COLO668 (cell line): Measurements from ENCODE around the gene C1orf50.

Experiments used
- DNase-seq: peaks from one replicate; lab custom pipeline; 2025; ENCODE audit not compliant: unreplicated experiment; lab: John Stamatoyannopoulos, UW

The C1orf50 gene

GRCh38 chr1:42758641-42759040 is 8.4 kb upstream of the C1orf50 start:
- DNase-seq, result no peak

DNA sequence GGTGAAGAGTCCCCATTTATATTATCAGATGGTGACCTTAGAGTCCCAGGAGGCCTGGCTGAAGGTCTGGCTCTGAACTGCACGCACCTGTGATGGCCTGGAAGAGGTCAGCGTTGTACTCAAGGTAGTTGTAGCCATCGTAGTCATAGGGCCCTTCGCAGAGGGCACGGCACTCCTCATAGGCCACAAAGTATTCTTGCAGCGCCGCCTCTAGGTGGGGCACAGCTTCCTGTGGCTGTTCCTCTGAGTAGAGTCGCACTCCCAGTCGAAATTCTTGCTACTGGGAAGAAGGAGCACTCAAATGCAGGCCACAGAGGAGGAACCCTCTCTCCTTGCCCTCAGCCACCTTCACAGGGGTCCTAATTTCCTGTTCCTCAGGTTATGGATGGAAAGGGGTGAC is 7.9 kb upstream of the C1orf50 start:
- DNase-seq, result no peak

GRCh38 chr1:42761567-42761966 is 5.5 kb upstream of the C1orf50 start:
- no peak for DNase-seq

DNA sequence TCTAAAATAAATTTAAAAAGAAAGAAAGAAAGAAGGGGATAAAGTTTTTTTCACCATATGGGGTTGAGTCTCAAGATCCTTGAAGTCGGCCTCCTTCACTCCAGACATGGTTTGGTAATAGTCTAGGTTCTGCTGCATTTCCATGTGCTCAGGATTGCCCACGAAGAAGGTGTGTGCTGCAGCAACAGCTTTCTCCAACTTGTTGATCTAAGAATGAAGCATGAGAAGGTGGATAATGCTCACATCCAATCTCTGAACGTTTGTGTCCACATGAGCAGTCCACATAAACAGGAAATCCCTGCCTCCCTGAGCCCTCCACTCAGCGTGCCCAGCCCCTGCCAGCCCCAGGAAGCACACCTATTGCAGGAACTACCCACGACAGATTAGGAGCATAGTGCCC is 4.8 kb upstream of the C1orf50 start:
- DNase-seq, result no peak

DNA sequence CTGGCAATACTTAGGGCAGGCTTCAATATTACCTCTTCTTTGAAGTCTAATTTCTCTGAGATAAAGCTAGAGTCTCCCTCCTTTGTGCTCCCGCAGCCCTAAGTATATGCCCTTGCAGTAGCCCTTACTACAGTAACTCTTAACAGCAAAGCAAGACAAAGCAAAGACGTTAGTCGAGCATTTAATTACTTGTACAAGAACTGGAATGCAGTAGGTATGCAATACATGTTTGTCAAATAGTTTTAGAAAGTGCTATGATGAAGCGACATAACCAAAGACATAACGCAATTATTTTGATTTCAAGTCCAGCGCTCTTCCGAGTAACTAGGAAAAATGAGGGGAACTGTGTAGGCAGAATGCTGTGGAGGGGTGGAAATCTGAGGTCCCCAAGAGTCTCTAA is 1.8 kb upstream of the C1orf50 start:
- no peak for DNase-seq

GRCh38 chr1:42765832-42766740 is 963 bp upstream of the C1orf50 start:
- DNase-seq, result peak; percentile 72

DNA sequence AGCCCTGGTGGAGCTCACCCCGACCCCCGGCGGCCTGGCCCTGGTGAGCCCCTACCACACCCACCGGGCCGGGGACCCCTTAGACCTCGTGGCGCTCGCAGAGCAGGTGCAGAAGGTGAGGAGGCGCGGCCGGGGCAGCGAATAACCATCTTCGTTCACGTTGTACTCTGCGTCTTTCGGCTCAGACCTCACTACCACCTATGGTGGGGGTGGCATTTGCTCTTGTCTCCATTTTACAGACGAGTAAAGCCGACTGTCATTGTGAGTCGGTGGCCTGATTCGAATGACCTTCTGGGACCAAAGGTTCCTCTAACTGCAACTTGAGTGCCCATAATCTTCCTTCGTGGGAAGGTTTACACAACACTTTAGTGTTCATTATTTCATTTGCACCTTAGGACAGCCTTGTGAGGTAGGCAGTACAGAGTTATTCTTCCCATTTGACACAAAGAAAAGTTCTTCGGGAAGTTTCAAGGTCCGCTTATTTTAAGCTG is 506 bp downstream of the C1orf50 start:
- no peak for DNase-seq

GRCh38 chr1:42768172-42768571 is 1.1 kb downstream of the C1orf50 start:
- DNase-seq, result no peak

DNA sequence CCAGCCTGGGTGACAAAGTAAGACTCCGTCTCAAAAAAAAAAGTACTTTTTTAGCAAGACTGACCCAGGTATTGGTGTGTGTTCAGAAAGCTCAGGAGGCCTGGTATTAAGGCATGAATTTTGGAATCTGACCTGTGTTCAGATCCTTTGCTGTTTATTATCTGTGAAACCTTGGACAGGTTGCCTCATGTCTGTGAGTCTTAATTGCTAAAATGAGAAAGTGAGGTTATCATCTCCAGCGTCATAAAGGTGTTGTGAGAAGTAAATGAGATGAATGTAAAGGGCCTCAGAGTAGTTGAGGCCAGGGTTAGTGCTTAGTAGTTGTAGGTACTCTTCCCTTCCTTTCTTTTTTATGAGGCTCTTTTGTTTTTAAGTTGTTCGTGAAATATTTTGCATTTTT is 2.8 kb downstream of the C1orf50 start:
- DNase-seq, result no peak

DNA sequence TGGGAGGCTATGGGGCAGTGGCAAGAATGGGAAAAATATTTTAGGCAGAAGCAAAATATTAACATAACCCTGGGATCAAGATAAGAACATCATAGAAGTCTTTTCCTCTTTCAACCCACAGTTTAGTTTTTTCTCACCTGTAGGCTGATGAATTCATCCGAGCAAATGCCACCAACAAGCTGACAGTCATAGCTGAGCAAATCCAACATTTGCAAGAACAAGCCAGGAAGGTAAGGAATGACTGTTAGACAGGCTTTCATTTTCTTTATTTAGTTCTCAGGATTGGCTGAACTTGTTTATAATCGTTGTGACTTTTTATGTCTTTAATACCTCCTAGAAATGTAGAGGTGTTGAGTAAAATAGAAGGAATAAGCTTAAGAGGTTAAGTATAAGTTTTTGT is 6.4 kb downstream of the C1orf50 start:
- no peak for DNase-seq

DNA sequence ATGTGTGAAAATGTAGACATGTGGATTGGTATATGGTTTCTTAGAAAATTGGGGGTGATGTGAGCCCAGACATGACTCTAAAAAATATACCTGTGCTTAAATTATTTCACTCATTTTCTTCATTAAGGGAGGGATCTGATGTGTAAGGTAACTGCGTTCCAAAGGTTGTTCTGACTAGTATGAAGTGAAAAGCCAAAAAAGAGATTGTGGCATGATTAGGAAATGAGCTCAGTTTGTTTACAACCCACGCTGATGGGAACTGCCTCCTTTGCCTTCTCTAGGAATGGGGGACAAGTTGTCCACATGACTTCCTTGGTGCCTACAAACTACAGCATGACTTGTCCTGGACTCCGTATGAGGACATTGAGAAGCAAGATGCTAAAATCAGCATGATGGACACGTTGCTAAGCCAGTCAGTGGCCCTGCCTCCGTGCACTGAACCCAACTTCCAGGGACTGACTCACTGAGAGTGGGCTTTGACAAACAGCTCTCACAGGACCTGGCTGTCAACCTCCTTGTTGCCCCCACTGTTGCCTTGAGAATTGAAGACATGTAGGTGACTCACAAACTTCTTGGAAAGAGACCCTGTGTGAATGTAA is 8.0 kb downstream of the C1orf50 start:
- DNase-seq, result no peak

GRCh38 chr1:42776502-42776901 is 9.5 kb downstream of the C1orf50 start:
- no peak for DNase-seq

DNA sequence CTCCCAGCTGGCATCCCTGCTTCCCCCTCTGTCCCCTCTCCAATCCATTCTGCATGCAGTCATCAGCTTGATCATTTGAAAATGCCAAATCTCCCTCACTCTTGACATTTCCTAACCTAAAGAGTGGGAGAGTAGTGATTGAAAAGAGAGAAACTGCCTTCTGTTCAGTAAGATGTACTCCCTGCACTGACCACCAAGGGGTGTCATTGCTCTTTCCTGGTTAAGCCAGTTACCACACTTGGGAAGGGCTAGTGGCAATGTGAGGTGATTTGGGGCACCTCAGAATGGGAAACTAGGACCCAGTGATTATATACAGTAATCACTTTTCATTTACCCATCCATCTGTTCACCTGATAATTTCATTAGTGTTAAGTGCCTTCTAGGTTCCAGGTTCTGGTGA is 10.8 kb downstream of the C1orf50 start:
- peak; percentile 48 for DNase-seq

- no peak for DNase-seq
Observed at GRCh38 chr1:42779725-42780124, 12.7 kb downstream of the C1orf50 start.

DNA sequence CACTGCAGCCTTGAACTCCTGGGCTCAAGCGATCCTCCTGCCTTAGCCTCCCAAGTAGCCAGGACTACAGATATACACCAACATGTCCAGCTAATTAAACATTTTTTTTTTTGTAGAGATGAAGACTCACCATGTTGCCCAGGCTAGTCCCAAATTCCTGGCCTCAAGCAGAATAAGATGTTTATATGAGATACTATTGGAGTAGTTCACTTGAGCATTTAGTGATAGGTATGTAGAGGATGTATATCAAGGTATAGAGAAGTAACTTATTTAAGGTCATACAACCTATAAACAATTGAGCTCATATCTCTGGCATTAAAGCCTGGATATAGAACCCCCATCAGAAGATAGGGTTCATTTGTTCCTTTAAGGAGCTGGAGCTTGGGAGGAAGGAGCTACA is 13.1 kb downstream of the C1orf50 start:
- DNase-seq, result no peak

DNA sequence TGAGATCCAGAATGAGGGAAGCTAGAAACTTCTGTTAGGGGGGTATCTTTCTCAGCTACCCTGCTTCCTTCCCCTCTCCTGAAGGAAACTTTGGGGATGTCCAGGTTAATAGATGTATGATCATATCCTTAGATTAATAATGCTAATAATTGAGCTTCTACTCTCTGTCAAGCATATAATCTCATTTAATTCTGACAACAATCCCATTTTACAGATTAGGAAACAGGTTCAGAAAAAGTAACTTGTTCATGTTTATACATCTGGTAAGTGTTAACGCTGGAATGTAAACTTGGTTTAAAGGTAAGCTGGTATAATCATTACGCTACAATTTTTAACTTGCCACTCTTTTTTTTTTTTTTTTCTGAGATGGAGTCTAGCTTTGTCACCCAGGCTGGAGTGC is 16.0 kb downstream of the C1orf50 start:
- no peak for DNase-seq

GRCh38 chr1:42784547-42784945 is 17.5 kb downstream of the C1orf50 start:
- no peak for DNase-seq

- DNase-seq, result no peak
Observed at GRCh38 chr1:42784946-42785693, 18.1 kb downstream of the C1orf50 start, which contains the start of gene TMEM269. Gene TMEM269, plus strand, starts transcription at chr1:42784991. Its CDS starts 4,903 bp downstream, at chr1:42789894.

DNA sequence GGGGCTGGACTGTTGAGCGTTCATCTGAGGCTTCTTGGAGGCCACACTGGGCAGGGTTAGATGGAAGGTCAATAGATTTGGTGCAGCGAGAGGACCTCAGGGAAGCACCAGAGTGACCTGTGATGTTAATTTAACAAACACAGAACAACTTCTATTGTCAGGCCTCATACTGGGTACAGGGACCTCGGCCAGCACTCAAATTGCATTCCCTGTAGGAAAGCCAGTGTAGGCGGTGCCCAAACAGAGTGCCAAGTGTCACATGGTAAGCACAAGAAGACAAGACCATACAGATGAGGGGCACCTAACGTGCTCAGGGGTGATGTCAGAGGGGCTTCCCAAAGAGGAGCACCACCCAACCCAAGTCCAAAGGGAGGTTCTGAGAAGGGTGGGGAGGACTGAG is 19.0 kb downstream of the C1orf50 start:
- no peak for DNase-seq

DNA sequence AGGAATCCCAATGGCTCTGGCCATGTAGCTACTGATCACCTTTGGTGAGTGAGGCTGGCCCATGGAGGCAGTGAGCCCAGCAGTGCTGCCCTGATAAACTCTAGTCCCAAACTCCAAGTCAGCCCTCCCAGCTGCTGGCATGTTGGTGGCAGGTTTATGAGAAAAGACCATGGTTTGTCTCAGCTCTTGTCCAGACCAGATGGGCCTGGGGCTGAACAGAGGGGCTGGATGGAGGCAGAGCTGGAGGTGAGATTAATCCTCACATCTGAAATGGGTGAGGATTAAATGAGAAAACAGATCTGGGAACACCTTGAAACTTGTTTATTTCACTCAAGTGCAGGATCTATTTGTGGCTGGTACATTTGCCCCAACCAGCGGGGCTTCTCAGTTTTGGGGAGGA is 21.0 kb downstream of the C1orf50 start:
- DNase-seq, result no peak

DNA sequence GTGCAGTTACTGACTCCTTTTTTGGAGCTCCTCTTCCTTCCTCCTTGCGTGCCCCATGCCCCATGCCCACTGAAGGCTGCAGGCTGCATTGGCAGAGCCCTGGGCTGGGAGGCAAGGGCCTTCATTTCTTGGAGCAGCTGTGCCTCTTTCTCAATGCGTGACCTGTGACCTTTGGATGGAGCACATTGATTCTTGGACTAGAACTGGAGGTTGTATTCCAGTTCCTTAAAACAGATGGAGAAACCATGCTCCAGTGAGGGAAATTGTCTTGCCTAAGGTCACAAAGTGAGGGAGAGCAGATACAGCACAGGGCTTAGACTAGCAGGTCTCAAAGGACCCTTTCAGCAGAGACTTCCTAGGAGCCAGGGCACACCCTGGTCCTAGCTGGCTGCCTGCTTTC is 26.8 kb downstream of the C1orf50 start:
- no peak for DNase-seq

DNA sequence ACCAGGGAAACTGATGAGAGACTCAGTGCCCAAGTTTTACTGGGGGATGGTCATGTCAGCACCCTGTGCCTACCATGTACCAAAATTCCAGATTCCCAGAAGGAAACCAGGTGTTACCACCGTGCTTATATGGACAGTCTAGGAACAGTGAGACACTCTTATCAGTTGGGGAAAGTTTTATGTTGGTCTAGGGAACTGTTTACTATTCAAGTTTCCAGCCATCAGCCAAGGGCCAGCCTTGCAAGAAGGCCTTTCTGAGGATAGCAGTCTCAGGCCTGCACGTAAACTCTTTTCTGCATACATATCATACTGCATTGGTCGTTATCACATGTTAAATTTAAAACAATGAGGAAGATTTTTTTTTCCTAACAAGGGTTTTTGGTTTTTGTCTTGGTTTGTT is 30.4 kb downstream of the C1orf50 start:
- DNase-seq, result no peak
